NCI-H128 (cell line): ENCODE data around the gene KLHL29.
"Not testable (repeated sequence)": the region's sequence is repeated elsewhere in the genome, so short reads cannot be mapped to it uniquely, and the experiment has no call there.

ENCODE experiments used
- DNase-seq: peaks from one replicate; lab custom pipeline; 2025; ENCODE audit not compliant: unreplicated experiment; lab: John Stamatoyannopoulos, UW

Gene KLHL29

GRCh38 chr2:23705771-23706612 lies 321.0 kb downstream of the KLHL29 start:
- no peak for DNase-seq

DNA sequence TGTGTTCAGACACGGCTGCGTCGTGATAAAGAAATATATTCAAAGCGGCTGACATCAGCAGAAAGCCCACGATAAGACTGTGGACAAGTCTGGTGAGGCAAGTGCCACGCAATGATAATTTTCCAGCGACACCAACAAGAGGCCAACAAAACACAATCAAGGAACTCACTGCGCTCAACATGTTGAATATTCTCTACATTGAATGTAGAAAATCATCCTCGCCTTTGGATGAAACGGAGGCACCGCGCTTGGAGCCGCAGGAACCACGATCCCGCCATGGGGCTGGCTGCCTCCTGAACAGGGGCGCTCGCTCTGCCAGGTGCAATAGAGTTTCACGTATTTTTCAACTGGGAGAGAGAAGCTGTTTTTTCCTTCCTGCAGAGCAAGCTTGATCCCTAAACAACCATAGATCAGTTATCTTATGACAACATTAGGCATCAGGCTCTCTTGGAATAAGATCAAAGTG lies 321.7 kb downstream of the KLHL29 start:
- DNase-seq, result no peak

DNA sequence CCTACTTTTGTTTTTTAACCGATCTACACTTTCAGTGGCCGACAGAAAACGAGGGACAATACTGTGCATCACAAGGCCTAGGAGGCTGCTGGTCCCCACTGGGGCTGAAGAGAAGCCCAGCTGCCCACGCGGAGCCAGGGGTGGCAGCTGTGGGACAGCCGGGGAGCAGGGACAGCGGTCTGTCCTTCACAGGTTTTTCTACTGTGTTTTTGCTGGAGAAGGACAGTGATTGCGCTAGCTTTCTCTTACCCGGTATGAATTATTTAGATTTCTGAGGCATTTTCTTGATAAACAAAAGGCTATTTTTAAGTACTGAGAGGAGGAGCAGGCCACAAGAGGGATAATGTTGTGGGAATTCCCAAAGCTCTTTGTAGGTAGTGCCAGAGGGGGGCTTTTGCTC lies 322.1 kb downstream of the KLHL29 start:
- no peak for DNase-seq

GRCh38 chr2:23708771-23709170 lies 323.8 kb downstream of the KLHL29 start:
- DNase-seq, result no peak

- DNase-seq, result no peak
These were observed 324.3 kb downstream of the KLHL29 start for GRCh38 chr2:23709311-23709710.

DNA sequence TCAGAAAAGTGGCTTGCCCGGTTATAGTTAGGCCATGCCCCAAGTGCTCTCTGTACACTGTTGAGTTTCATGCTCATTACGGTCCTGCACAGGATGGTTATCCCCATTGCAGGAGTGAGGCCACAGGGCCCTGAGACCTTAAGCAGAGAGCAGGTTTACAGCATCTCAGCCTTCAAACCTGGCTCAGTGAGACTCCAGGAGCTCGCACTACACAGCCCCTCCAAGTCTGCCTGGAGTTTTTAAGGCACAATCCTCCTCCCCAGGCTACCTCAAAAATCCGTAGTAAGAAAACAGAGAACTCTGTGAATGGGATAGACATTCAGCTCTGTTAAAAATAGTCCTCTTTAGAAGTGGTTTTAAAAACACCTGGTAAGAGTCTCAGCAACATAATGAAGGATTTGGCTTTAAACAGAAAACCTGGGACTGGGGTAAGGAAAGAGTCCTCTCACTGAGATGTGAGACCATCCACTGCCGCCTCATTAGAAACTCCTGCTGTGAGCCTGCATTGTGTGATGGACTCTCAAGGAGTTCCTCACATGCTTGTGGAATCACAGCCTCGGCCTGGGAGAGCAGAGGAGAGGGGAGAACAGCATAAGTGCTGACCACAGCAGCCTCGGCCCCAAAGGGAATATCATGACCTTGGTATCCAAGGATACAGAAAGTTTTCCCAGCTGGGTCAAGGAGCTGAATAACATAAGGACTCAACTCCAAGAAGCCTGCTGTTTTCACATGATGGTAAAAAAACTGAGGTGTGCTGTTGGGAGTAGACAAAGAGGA lies 327.2 kb downstream of the KLHL29 start:
- DNase-seq, result no peak

- no peak for DNase-seq
These were observed 327.8 kb downstream of the KLHL29 start for GRCh38 chr2:23712756-23713151.

GRCh38 chr2:23713351-23713750 lies 328.4 kb downstream of the KLHL29 start:
- no peak for DNase-seq

- DNase-seq, result no peak
These were observed 334.1 kb downstream of the KLHL29 start for GRCh38 chr2:23718931-23719700.

- no peak for DNase-seq
These were observed 334.7 kb downstream of the KLHL29 start for GRCh38 chr2:23719716-23720115.

DNA sequence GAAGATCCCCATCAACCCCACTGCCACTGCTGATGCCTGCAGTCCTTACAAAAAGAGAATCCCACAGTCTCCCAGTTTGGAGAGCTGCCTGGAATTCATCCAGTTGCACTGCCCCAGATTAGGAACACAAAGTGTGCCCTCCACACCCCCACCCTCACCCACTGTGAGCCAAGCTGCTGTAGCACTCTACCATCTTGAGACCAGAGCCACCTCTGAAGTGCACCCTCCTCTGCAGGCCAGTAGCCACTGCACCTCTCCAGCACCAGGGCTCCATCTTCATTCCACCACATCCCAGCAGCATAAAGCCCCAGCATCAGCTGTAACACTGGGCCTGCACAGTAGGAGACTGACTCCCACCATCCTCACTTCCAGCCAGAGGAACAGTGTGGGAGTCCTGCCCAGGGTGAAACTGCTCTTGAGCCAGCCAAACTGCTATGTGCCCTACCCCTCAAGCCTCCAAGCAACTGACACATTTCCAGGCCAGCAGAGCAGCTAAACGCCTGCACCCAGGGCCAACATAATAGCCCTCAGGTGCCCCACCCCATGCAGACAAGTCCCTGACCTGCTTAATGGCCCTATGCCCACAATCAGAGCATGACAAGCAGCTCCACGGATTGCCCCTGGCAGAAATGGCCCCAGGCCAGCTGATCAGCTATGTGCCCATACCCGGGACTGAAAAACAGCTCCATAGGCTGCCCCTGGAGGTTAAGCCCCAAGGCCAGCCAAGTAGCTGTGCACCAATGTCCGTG lies 335.9 kb downstream of the KLHL29 start:
- DNase-seq, result no peak

GRCh38 chr2:23721454-23721826 lies 336.5 kb downstream of the KLHL29 start:
- DNase-seq, result no peak

DNA sequence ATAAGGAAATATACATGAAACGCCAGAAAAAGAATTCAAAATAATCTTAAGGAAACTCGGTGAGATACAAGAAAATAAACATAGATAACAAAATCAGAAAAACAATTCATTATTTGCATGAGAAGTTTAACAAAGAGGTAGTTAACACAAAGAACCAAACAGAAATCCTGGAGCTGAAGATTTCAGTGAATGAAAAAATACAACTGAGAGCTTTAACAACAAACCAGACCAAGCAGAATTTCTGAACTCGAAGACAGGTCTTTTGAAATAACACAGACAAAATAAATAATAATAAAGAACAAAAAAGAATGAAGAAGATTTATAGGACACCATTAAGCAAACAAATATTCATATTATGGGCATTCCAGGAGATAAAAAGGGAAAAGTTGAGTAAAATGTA lies 337.3 kb downstream of the KLHL29 start:
- no peak for DNase-seq

DNA sequence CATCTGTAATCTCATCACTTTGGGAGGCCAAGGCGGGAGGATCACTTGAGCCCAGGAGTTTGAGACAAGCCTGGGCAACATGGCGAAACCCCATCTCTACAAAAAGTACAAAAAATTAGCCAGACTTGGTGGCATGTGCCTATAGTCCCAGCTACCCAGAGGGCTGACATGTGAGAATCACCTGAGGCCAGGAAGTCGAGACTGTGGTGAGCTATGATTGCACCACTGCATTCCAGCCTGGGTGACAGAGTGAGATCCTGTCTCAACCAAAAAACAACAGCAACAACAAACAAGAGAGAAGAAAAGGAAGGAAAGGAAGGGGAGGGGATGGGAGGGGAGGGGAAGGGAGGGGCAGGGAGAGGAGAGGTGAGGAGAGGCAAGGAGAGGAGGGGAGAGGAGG lies 338.1 kb downstream of the KLHL29 start:
- not testable (repeated sequence) for DNase-seq

DNA sequence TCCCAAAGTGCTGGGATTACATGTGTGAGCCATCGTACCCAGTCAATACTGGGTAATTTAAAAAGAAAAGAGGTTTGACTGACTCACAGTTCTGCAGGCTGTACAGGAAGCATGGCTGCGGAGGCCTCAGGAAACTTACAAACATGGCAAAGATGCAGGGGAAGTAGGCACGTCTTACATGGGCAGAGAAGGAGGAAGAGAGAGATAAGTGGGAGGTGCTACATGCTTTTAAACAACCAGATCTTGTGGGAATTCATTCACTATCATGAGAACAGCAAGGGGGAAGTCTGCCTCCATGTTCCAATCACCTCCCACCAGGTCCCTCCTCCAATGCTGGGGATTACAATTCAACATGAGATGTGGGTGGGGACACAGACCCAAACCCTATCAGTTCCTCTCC lies 349.4 kb downstream of the KLHL29 start:
- no peak for DNase-seq

DNA sequence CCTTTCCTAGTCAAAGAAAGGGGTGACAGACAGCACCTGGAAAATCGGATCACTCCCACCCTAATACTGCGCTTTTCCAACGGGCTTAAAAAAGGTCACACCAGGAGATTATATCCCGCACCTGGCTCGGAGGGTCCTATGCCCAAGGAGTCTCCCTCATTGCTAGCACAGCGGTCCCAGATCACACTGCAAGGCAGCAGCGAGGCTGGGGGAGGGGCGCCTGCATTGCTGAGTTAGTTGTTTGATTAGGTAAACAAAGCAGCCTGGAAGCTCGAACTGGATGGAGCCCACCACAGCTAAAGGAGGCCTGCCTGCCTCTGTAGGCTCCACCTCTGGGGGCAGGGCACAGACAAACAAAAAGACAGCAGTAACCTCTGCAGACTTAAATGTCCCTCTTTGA lies 351.8 kb downstream of the KLHL29 start:
- not testable (repeated sequence) for DNase-seq

- DNase-seq, result no peak
These were observed 360.2 kb downstream of the KLHL29 start for GRCh38 chr2:23745068-23745725.

- no peak for DNase-seq
These were observed 360.7 kb downstream of the KLHL29 start for GRCh38 chr2:23745726-23746105.

GRCh38 chr2:23746141-23746863 lies 361.3 kb downstream of the KLHL29 start:
- DNase-seq, result no peak
